Measurements from ENCODE around the gene PLD1. TPM values are rescaled to one million over a fixed set of nuclear protein-coding genes. Genes with fewer than 3 reads are reported as not detected.

PLD1 gene
- total and polyA plus RNA-seq, 2 of the 8 experiments (the other 6 are each of a cell fraction or from before 2014, with no cell fraction given) = 1.2 to 2.6 TPM

DNA sequence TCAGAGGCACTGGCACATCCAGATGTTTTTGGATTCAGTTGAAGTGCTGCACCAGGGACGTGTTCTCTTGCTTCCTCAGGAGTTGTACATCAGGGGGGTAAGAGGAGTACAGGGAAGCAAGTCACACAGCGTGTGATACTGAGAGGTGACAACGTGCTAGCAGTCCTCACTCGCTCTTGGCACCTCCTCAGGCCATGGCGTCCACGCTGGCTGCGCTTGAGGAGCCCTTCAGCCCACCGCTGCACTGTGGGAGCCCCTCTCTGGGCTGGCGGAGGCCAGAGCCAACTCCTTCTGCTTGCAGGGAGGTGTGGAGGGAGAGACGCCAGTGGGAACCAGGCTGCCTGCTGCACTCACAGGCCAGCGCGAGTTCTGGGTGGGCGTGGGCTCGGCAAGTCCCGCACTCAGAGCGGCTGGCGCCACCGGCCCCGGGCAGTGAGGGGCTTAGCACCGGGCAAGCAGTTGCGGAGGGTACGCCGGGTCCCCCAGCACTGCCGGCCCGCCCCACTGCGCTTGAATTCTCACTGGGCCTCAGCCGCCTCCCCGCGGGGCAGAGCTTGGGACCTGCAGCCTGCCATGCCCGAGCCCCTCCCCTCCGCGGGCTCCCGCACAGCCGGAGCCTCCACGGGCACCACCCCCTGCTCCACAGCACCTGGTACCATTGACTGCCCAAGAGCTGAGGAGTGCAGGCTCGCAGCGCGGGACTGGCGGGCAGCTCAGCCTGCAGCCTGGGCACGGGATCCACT, 64.5 kb downstream of the PLD1 start:
- 94% methylated on average over 39 of the region's 40 CpGs; no CpG with 5 or more reads in 1 of the 2 experiments for WGBS, 2 experiments (ENCODE audit: extremely low coverage in 1 of 2, insufficient coverage in 1 of 2, insufficient read length in 1 of 2, insufficient replicate concordance in 2 of 2, low coverage in 1 of 2, low lambda C conversion rate in 2 of 2, missing lambda C conversion rate in 1 of 2)
- H3K79me2 ChIP-seq (ENCODE audit: control insufficient read depth in 1 of 2, insufficient read depth in 2 of 2, low read length in 2 of 2) = no peaks in the 10 kb centered on the region
- no peak overlapping the region for H4K5ac ChIP-seq (ENCODE audit: insufficient read length, low read depth, low read length)
- ChIA-PET CTCF (ENCODE audit: partially characterized antibody) (interaction anchor here (1.3 kb wide), 1 partner anchor 41 kb away, joined by 4 read pairs; no protein-coding TSS in a partner anchor), POLR2A (ENCODE audit: partially characterized antibody) (no interaction called here)
- no peak overlapping the region for H2AK5ac ChIP-seq (ENCODE audit: low read depth, low read length)
- no peak overlapping the region for H2BK120ac ChIP-seq (replicated peaks; ENCODE audit: low read depth, low read length)
- H3K4me2 ChIP-seq (ENCODE audit: insufficient read depth in 1 of 2, low read depth in 2 of 2, low read length in 2 of 2) = no peak overlapping the region
- H3K23ac ChIP-seq (ENCODE audit: insufficient read length) = no peak overlapping the region
- no peak overlapping the region for H3K56ac ChIP-seq (replicated peaks; ENCODE audit: insufficient read length, low read depth, low read length)
- peaks cover 0 to 6% (median 0%) of the 10 kb centered on the region in 4 experiments; a peak in 1 of 8 replicates for H3K36me3 ChIP-seq (ENCODE audit: control insufficient read depth in 2 of 4, insufficient read depth in 4 of 4, low read length in 3 of 4)
- H3K27ac ChIP-seq (ENCODE audit: low read depth, low read length) = no peak overlapping the region
- H2BK20ac ChIP-seq (ENCODE audit: low read length) = no peak overlapping the region
- FAIRE-seq (no peak), DNase-seq (ENCODE audit: low read depth in 1 of 2, low spot score in 2 of 2) (no peak)
- no peaks in the 10 kb centered on the region for H3K27me3 ChIP-seq (replicated peaks in 1 of 4; ENCODE audit: control insufficient read depth in 3 of 4, extremely low read depth in 1 of 4, insufficient read depth in 3 of 4, low read length in 3 of 4)
- H3K14ac ChIP-seq (ENCODE audit: insufficient read length) = no peak overlapping the region
- H2BK15ac ChIP-seq (ENCODE audit: low read length) = no peak overlapping the region
- H3K79me1 ChIP-seq (ENCODE audit: low read depth, low read length) = no peaks in the 10 kb centered on the region
- no peak overlapping the region for H3K4ac ChIP-seq (replicated peaks; ENCODE audit: insufficient read length, low read depth, low read length)
- no peak overlapping the region for H3K9ac ChIP-seq (replicated peaks in 1 of 4; ENCODE audit: extremely low read depth in 1 of 4, low read depth in 3 of 4, low read length in 3 of 4)
- H2BK5ac ChIP-seq (ENCODE audit: low read depth, low read length) = no peak overlapping the region; the same call in 1 of the 2 replicates
- H4K91ac ChIP-seq (replicated peaks; ENCODE audit: insufficient read length, low read length) = no peak overlapping the region
- no peaks in the 10 kb centered on the region for H4K20me1 ChIP-seq (replicated peaks in 1 of 2; ENCODE audit: control insufficient read depth in 1 of 2, insufficient read depth in 2 of 2, low read length in 2 of 2)
- H3K23me2 ChIP-seq (ENCODE audit: low read depth, low read length) = no peaks in the 10 kb centered on the region
- H3K4me3 ChIP-seq (ENCODE audit: extremely low read depth in 1 of 4, insufficient read depth in 2 of 4, low read depth in 3 of 4, low read length in 4 of 4) = no peak overlapping the region
- no peak overlapping the region for H3K18ac ChIP-seq (ENCODE audit: extremely low read depth, low read length)
- H3K9me3 ChIP-seq (ENCODE audit: insufficient read depth in 2 of 2, low read depth in 1 of 2, low read length in 1 of 2) = peaks cover 11 to 12% of the 10 kb centered on the region in 2 experiments
- H4K8ac ChIP-seq (ENCODE audit: extremely low read depth, insufficient read depth, low read length) = no peak overlapping the region
- H3K4me1 ChIP-seq (replicated peaks in 1 of 4; ENCODE audit: control insufficient read depth in 3 of 4, insufficient read depth in 4 of 4, low read length in 3 of 4) = peaks cover 0 to 6% (median 2%) of the 10 kb centered on the region in 4 experiments; a peak in 2 of 7 replicates
- no peak overlapping the region for H2AFZ ChIP-seq (ENCODE audit: low read length)
- H2BK12ac ChIP-seq (ENCODE audit: low read depth, low read length) = no peak overlapping the region
- no peak for TF ChIP-seq TAF1 (IDR thresholded peaks at IDR 0.05; ENCODE audit: low read depth, low read length)
- no peak for TF ChIP-seq ZNF274 (IDR thresholded peaks at IDR 0.05; ENCODE audit: borderline replicate concordance, extremely low read depth, low read length)
- no peak for TF ChIP-seq KDM4A (IDR thresholded peaks at IDR 0.05; ENCODE audit: low read depth, low read length, severe bottlenecking)
- TF ChIP-seq CTBP2 (IDR thresholded peaks at IDR 0.05; ENCODE audit: borderline replicate concordance, insufficient read depth, insufficient read length, low read length) = no peak
- no peak for TF ChIP-seq GTF2F1 (IDR thresholded peaks at IDR 0.05; ENCODE audit: borderline replicate concordance, low read depth, low read length)
- TF ChIP-seq TEAD4 (IDR thresholded peaks at IDR 0.05; ENCODE audit: low read depth, low read length) = no peak
- no peak for TF ChIP-seq HDAC6 (IDR thresholded peaks at IDR 0.05; ENCODE audit: low read depth, low read length)
- TF ChIP-seq, protein P1, sequence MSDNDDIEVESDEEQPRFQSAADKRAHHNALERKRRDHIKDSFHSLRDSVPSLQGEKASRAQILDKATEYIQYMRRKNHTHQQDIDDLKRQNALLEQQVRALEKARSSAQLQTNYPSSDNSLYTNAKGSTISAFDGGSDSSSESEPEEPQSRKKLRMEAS (IDR thresholded peaks at IDR 0.05) = no peak
- no peak for TF ChIP-seq RXRA (IDR thresholded peaks at IDR 0.05; ENCODE audit: insufficient read depth, low read depth, low read length)
- TF ChIP-seq RAD21 (IDR thresholded peaks at IDR 0.05 in 1 of 2, conservative IDR thresholded peaks at IDR 0.05 in 1 of 2; ENCODE audit: low read depth in 2 of 2, low read length in 2 of 2) = no peak
- no peak for TF ChIP-seq JUN (IDR thresholded peaks at IDR 0.05; ENCODE audit: low read depth, low read length)
- no peak for TF ChIP-seq BACH1 (IDR thresholded peaks at IDR 0.05; ENCODE audit: low read length)
- TF ChIP-seq SIX5 (IDR thresholded peaks at IDR 0.05; ENCODE audit: low read depth, low read length) = no peak

All from H1 (cell line).